ENCODE measurements around the gene OSBPL10.
"Not testable (repeated sequence)": the region's sequence is repeated elsewhere in the genome, so short reads cannot be mapped to it uniquely, and the experiment has no call there.

The OSBPL10 gene

GRCh38 chr3:31882895-31883294 is 98.2 kb downstream of the OSBPL10 start:
- no peak for DNase-seq

GRCh38 chr3:31882431-31882830 is 98.6 kb downstream of the OSBPL10 start:
- DNase-seq: no peak

DNA sequence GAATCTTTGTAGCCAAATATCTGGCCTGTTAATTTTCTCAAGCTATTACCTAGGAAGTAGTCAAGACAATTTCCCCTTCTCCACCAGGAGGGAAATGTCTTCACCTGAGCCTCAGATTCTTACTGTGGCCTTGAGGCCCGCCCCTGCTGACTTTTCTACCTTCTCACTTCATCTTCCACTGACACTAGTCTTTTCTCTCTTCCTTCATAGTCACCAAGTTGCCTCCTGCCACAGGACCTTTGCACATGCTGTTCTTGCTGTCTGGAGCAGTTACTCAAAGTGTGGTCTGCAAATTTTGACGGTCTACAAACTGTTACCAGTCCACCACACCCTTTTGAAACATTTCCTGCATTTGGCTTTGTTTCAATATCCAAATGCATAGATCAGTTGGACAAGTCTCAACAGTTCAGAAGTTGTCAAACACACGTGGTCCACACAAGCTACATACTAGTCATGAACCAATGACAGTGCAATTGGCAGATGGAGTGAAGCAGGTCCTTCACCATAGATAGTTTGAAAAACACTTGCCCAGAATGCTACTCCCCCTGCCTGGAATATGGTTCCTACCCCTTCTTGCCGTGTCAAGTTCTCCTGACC is 100.5 kb downstream of the OSBPL10 start:
- no peak for DNase-seq

DNA sequence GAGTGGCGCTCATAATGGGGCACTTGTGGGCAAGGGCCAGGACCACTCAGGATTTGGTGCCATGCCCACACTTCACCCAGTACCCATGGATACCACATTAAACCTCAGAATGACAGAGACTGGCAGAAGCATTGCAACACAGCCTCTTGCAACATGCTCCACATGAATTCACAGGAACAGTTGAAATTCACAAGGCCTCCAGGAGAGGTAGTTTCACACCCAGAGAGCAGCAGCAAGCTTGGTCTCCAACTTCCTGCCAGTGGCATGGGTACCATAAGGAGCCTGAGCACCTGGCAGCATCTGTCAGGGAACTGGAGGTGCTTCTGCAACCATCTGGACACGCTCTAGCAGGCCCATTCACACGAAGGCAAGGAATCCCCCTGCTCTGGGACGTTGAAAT is 101.0 kb downstream of the OSBPL10 start:
- no peak for DNase-seq

GRCh38 chr3:31879365-31879764 is 101.7 kb downstream of the OSBPL10 start:
- no peak for DNase-seq

DNA sequence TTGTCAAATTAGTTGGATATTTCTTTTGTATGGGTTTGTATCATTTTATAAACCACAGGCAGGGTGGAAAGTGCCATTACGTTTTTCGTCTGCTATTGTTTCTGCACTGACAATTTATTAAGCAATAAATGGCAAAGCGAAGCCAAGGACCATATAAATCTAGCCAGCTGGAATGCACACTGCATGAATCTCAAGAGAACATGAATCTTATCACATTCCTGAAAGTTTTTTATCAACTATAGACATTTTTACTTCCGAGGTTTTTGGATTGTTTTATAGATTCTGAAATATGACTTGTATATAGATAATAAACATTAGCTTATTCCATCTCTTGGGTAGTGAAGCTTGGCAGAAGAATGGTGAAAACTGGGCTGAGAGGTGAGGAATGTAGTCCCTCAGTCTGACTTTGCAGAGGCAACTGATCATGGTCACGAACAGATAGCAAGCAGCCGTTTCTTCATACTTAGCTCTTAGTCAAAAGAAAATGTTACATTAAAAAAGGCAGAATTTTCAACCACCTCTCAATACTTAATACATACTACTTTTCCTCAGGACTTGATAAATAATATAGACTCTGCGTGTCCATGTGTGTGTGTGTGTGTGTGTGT is 102.7 kb downstream of the OSBPL10 start:
- DNase-seq: no peak

GRCh38 chr3:31876331-31876730 is 104.7 kb downstream of the OSBPL10 start:
- DNase-seq: no peak

DNA sequence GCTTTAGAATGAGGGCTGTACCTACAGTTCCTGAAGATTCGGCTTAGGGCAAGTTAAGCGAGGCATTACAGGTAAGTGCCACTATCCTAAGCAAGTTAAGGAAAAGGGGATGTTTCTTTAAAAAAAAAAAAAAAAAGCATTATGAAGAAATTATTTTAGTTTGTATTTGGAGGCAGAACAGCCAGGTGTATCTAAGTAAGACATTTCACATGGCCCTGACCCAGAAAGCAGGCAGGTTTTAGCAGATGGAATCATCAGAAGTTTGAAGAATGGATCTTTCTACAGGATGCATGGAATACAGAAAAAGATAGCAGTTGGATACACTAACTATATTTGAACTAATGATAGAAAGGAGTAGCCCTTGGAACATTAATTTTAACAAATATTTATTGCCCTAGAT is 105.6 kb downstream of the OSBPL10 start:
- DNase-seq: no peak

GRCh38 chr3:31873254-31873820 is 107.7 kb downstream of the OSBPL10 start:
- DNase-seq: no peak

DNA sequence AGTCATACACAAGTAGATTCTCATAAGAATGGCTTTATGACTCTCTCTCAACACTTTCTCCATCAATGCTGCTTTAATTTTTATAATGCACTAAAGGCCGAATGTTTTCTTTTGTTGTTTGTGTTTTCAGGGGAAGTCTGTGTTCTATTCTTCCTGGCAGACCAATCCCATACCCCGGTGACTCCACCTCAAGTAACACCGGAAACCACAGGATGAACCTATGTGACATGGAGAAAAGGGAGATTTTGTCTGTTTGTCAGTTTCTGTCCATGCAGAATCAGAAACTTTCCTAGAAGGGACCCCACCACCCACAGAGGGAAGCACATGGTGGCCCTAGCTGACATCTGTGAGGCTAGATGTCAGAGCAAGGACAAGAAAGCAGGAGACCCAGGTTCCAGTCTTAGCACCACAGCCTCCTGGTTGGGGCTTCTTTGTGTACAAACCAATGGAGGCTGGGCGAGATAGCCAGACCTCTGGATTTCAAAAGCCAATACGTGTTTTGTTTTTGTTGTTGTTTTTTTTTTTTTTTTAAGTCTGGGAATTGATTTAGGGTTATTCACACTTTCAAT is 109.0 kb downstream of the OSBPL10 start:
- no peak for DNase-seq

- DNase-seq: not testable (repeated sequence)
Measured at GRCh38 chr3:31870111-31870510, 111.0 kb downstream of the OSBPL10 start.

DNA sequence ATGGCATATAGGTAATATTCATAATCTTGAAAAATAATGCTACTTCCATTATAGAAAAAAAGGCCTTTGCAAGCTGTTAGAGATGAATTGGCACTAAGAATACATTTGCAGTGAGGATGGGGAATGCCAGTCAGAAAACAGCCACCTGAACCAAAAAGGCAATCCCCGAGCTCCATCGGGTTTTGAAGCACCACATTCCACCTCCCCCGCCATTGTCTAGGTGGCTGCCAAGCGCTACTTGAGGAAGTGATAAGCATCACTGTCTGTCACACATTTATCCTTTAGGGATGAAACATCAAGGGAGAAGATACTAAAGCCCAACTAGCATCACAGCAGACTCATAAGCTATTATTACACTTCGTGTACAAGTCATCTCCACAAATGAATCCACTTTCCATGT is 112.8 kb downstream of the OSBPL10 start:
- DNase-seq: no peak

GRCh38 chr3:31862666-31863279 is 118.3 kb downstream of the OSBPL10 start:
- no peak for DNase-seq

DNA sequence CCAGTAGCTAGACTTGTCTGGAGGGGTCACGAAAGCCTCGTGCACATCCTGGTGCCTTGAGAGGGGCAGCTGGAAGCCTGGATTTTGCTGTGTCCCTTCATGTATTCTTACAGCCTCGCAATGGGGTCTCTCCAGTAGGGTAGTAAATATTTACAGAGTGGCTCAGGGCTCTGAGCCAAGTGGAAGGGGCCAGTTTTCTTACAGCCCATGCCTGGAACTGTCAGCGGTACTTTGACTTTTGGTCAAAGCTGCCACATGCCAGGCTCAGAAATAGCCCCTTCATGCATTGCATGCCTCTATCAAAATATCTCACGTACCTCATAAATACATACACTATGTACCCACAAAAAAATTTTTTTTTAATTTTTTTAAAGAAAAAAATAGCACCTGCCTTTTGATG is 119.2 kb downstream of the OSBPL10 start:
- peak in 1 of 2 experiments; percentile 7 for DNase-seq

- DNase-seq: not testable (repeated sequence)
Measured at GRCh38 chr3:31860642-31861041, 120.4 kb downstream of the OSBPL10 start.

- no peak for DNase-seq
Measured at GRCh38 chr3:31859245-31859644, 121.8 kb downstream of the OSBPL10 start.

GRCh38 chr3:31858439-31858838 is 122.6 kb downstream of the OSBPL10 start:
- DNase-seq: no peak

- no peak for DNase-seq
Measured at GRCh38 chr3:31853580-31853979, 127.5 kb downstream of the OSBPL10 start.

- no peak for DNase-seq
Measured at GRCh38 chr3:31851278-31851677, 129.8 kb downstream of the OSBPL10 start.

DNA sequence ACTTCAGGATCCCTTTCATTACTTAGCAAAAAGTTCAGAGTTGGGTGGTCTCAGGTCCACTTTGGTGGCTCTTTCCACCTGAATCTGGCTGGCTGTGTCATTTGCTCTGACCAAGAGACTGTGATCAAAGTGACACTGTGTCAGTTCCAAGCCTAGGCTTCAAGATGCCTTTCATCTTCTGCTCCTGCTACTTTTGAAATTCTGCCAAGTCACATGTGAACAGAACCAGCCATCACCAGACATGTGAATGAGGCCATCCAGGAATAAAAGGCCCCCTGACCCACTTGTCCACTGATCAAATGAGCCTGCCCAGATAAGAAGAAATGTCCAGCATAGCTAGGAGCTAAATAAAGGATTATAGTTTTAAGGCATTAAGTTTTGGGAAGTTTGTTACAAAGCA is 132.2 kb downstream of the OSBPL10 start:
- DNase-seq: no peak

- no peak for DNase-seq
Measured at GRCh38 chr3:31848163-31848818, 132.8 kb downstream of the OSBPL10 start.

DNA sequence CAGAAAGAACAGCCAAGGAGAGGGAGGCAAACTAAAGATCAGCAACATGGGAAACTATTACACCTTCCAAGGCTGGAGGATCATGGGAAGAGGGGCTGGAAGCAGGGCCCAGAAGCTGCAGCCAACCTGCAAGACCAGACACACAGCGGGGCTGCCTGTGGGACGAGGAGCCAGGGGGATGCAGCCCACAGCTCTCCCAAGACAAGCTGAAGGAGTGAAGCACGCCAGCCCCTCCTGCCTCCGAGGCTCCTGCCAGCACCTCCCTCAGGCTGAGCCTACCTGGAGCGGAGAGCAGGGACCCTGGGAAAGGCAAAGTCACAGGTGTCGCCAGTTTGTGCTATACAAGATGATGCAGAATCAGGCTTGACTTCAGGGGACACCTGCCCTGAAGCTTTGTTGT is 133.3 kb downstream of the OSBPL10 start:
- DNase-seq: no peak

DNA sequence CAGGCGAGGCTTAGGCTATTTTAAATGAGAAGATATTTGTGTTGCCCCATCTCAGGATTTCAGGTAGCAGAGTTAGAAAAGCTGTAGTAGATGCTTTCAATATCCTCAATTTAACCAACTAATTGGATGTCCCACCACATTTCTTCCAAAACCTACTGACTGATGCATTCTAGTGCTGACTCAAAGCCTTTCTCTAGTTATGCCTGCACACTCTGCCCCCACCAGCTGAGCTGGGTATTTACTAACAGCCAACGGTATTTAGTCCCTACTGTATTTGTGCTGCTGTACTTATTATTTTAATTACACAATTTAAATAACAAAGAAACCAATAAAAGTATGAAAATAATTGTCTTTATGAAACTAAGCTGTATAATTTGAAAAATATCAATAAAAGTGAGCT is 139.5 kb downstream of the OSBPL10 start:
- no peak for DNase-seq

All from NCI-H2081 (cell line).